Amygdala (tissue), 56 donors: ENCODE data around the gene PCCA.
"Not testable (repeated sequence)": the region's sequence is repeated elsewhere in the genome, so short reads cannot be mapped to it uniquely, and the experiment has no call there.

Experiments used
- DNase-seq, 56 donors: peaks; one replicate each; lab custom pipeline; 2025; lab: John Stamatoyannopoulos, UW

Gene PCCA

GRCh38 chr13:100131863-100132574 lies 43.1 kb downstream of the PCCA start:
- DNase-seq = no peak

DNA sequence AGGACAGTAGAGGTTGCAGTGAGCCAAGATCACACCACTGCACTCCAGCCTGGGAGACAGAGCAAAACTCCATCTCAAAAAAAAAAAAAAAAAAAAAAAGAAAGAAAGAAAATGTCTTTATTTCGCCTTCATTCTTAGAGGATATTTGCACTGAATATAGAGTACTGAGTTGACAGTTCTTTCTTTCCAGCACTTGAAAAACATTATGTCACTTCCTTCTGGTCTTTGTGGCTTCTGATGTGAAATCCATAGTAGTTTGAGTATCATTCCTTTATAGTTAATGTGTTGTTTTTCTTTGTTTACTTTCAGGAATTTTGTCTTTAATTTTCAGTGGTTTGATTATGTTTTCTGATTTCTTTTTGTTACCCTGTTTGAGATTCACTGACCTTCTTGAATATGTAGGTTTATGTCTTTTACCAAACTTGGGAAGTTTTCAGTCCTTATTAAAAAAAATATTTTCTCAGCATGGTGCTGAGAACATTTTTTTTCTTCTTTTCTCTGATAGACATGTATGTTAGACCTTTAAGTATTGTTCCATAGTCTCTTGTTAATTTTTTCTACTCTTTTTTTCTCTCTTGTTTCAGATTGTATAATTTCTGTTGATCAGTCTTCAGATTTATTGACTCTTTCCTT lies 50.1 kb downstream of the PCCA start:
- no peak for DNase-seq

DNA sequence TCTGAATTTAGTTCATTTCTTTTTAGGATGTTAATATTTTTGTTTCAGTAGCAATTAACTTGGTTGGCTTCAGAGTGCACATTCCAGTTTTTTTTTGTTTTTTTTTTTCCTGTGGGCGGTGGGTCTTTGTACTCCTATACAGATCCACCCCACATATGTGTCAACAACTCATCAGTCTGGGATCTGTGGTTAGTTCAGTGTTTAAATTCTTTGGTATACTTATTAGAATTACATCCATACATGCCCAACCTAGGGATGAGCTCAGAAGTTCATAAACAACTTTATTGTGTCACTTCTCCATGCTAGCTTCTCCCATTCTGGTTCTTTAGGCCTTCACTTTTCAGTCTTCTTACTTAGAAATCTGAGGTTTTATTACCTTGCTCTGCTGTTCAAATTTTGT lies 50.9 kb downstream of the PCCA start:
- no peak for DNase-seq

GRCh38 chr13:100140441-100140840 lies 51.5 kb downstream of the PCCA start:
- no peak for DNase-seq

DNA sequence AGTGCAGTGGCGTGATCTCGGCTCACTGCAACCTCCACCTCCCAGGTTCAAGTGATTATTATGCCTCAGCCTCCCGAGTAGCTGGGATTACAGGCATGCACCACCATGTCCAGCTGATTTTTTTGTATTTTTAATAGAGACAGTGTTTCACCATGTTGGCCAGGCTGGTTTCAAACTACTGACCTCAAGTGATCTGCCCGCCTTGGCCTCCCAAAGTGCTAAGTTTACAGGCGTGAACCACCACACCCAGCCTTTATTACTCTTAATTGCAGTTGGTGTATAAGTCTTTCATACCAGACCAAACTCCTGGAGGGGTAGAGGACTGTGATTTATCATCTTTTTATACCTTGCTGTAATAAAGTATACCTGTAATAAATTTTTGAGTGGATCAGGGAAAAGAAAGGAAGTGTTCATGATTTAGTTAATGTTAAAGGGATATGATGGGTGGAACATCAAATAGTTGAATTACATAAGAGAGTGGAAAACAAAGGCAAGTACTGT lies 52.6 kb downstream of the PCCA start:
- DNase-seq = not testable (repeated sequence)

GRCh38 chr13:100146534-100146933 lies 57.6 kb downstream of the PCCA start:
- no peak for DNase-seq

DNA sequence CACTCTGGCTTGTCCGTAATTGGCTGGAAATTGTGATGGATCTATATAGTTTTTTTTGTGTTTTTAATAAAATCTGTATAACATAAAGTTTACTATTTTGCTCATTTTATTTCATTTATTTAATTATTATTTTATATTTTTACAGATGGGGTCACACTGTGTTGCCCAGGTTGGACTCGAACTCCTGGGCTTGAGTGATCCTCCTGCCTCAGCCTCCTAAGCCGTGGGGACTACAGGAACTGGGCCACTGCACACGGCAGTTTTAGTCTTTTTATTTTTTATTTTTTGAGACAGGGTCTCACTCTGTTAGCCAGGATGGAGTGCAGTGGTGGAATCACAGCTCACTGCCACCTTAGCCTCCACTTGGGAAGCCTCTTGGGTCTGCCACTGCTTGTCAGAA lies 58.9 kb downstream of the PCCA start:
- DNase-seq = no peak

GRCh38 chr13:100148422-100148821 lies 59.5 kb downstream of the PCCA start:
- no peak for DNase-seq

GRCh38 chr13:100149389-100149788 lies 60.5 kb downstream of the PCCA start:
- no peak for DNase-seq

- DNase-seq = not testable (repeated sequence)
These were observed 61.8 kb downstream of the PCCA start for GRCh38 chr13:100150711-100151110.

DNA sequence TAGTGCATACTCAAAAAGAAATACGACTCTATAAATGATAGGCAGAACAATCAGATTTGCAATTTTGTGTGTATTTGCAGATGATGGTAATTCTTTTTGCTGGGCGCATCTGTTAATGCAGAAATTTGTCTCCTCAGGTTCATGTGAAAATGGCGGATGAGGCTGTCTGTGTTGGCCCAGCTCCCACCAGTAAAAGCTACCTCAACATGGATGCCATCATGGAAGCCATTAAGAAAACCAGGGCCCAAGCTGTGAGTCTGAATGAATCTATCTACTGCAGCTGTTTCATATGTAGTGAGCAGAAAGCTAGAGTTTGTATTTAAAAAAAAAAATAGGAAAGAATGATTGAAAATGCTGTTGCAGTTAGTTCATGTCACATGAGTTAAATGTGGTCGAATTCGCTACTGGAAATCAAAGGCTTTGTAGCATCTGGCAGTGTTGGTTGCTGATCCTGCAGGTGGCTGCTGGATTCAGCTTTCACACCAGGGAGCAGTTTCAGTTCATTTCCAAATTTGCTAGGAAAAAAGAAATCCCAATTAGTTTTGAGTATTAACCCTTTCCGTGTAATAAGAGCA lies 66.0 kb downstream of the PCCA start:
- no peak for DNase-seq

- no peak for DNase-seq
These were observed 67.9 kb downstream of the PCCA start for GRCh38 chr13:100156788-100157187.

DNA sequence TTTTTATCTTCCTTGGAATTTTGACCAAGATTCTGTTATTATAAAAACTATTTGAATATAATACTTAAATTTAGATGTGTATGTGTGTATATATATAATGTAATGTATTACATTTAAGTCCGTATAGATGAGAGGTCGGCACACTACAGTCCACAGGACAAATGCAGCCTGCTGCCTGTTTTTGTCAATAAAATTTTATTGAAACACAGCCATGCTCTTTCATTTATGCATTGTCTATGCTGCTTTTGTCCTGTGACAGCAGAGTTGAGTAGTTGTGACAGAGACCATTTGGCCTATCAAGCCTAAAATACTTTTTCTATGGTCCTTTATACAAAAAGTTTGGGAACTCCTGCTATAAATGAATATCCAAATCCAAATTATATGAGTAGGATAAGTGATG lies 69.7 kb downstream of the PCCA start:
- DNase-seq = no peak

DNA sequence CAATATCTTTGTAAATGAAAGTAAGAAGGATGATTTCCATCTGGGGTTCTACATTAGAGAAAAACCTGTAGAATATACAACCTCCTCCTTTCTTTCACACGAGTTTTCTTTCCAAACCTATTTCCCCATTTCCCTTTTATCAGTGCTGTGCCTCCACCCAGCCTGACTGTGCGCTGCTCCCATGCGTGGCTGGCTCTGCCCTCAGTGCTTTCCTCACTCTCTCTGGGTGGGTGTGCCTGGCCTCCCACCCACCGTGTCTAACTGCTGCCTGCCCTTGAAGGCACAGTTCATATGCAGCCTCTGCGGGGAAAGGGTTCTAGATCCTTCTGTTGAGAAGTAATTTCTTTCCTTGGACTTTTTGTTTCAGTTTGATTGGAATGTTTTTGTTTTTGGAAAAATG lies 70.7 kb downstream of the PCCA start:
- no peak for DNase-seq

- no peak for DNase-seq
These were observed 71.6 kb downstream of the PCCA start for GRCh38 chr13:100160450-100160849.

DNA sequence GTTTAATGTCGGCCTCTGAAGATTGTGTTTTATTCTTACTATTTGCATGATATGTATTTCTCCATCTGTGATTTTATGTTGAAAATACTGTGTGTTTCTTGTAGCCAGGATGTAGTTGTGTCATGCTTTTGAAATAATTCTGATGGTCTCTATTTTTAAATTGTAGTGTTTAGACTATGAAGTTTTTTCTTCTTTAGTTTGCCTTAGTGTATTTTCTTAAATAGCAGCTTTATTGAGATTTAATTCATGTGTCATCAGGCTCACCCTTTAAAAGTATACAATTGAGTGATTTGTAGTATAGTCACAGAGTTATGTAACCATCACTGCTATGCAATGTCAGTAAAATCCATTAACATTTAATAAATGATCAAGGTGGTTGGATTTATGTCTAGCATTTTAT lies 74.5 kb downstream of the PCCA start:
- no peak for DNase-seq

DNA sequence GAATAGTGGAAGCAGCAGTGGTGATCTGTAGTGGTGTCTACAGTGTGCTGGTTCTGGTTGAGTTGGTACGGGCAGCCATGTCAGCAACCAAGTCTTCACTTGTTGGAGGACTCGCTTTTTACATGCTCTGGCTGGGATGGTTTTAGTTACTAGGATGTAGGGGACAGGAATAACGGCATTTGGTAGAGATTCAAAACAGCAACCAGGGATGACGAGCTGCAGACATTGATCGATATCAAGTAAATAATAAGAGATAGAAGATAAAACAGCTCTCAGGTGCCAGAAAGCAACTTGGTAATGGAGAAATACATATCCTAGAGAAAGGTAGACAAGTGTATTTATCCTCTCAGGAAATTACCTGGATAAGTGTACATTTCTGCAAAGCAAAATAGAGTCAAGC lies 84.3 kb downstream of the PCCA start:
- no peak for DNase-seq

DNA sequence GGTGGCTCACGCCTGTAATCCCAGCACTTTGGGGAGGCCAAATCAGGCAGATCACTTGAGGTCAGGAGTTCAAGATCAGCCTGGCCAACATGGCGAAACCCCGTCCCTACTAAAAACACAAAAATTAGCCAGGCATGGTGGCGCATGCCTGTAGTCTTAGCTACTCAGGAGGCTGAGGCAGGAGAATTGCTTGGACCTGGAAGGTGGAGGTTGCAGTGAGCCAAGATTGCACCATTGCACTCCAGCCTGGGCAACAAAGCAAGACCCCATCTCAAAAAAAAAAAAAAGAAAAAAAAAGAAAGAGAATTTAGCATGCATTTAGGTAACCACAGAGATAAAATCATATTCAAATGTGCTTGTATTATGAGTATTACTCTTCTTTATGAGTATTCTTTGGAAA lies 85.6 kb downstream of the PCCA start:
- not testable (repeated sequence) for DNase-seq

- no peak for DNase-seq
These were observed 86.3 kb downstream of the PCCA start for GRCh38 chr13:100175078-100175802.

DNA sequence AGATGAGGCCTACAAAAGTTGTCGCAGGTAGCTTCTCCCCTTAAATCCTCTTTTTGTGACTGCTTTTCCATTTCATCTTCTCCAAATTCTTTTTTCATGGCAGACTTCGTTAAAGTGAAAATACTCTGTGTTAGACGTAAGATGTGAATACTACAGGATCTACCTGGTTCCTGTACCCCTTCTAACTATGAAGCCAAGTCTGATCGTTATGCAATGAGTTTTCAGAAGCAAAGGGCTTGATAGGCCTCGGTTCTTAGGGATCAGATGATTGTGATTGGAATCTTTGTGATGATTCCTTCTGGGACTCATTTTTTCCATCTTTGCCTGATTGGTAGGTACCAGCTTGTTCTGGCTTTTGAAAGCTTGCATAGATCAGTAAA lies 86.9 kb downstream of the PCCA start:
- DNase-seq = no peak

- DNase-seq = no peak
These were observed 88.0 kb downstream of the PCCA start for GRCh38 chr13:100176801-100177400.
